Small intestine (tissue), 7 donors: ENCODE results near the gene CRACR2A. TPM values are rescaled to one million over a fixed set of nuclear protein-coding genes. Genes with fewer than 3 reads are reported as not detected.

ENCODE experiments used
- DNase-seq, 2 donors: peaks; one replicate each; pipeline versions ENCODE4 v3.0.0 to v3.0.0-alpha.2; 2013
- FAIRE-seq: peaks from 2 replicates; lab custom pipeline; 2012; peaks lifted over from hg19 to GRCh38; lab: Jason Lieb, UNC
- H3K27ac ChIP-seq, 3 donors: one replicate each; pipeline ENCODE4 v1.5.1; 2013; ENCODE audit warnings: low read length in 2 of 3, mild to moderate bottlenecking in 2 of 3, control low read depth in 1 of 3, inconsistent platforms in 1 of 3, low read depth in 1 of 3, moderate library complexity in 1 of 3
- H3K27me3 ChIP-seq, 3 donors: one replicate each; pipeline ENCODE4 v1.6.1; 2013; ENCODE audit warnings: low read length in 3 of 3, inconsistent platforms in 1 of 3; ENCODE audit not compliant: control insufficient read depth in 3 of 3, insufficient read depth in 3 of 3
- H3K36me3 ChIP-seq, 3 donors: one replicate each; pipeline ENCODE4 v1.6.1; 2013; ENCODE audit warnings: low read length in 3 of 3, inconsistent platforms in 1 of 3, low read depth in 1 of 3, mild to moderate bottlenecking in 1 of 3, moderate library complexity in 1 of 3; ENCODE audit not compliant: control insufficient read depth in 3 of 3, insufficient read depth in 2 of 3
- H3K4me1 ChIP-seq, 3 donors: one replicate each; pipeline ENCODE4 v1.6.1; 2013; ENCODE audit warnings: low read length in 2 of 3, inconsistent platforms in 1 of 3, low read depth in 1 of 3, mild to moderate bottlenecking in 1 of 3, moderate library complexity in 1 of 3; ENCODE audit not compliant: control insufficient read depth in 3 of 3, insufficient read depth in 2 of 3
- H3K4me3 ChIP-seq, 3 donors: one replicate each; pipeline ENCODE4 v1.5.1; 2013; ENCODE audit warnings: low read length in 3 of 3, control low read depth in 1 of 3, inconsistent platforms in 1 of 3, low read depth in 1 of 3, mild to moderate bottlenecking in 1 of 3, moderate library complexity in 1 of 3
- H3K9me3 ChIP-seq, 2 donors: one replicate each; pipeline ENCODE4 v1.6.1; 2013; ENCODE audit warnings: low read depth in 1 of 2, low read length in 1 of 2; ENCODE audit not compliant: control insufficient read depth in 2 of 2, insufficient read depth in 1 of 2
- WGBS, 3 donors: extraction: QIAGEN DNeasy Blood & Tissue Kit; methylation state at CpG; one replicate each; pipeline ENCODE4 v1.1.7; 2013; 5-methylcytosine and 5-hydroxymethylcytosine counted together
- polyA plus RNA-seq, 4 donors: library from polyadenylated mRNA; stranded (reverse) in 3 of 4; unstranded in 1 of 4; fragments of 200-250 nt in 3 of 4; fragments of 120-200 nt in 1 of 4; gene quantifications; one replicate each; pipeline versions ENCODE4 v1.2.1 to v1.2.3, GENCODE V29; 2013
- donor health status: healthy with polysubstance abuse.
- donor health status: control.
- donor health status: control.
- donor health status: Bipolar disorder and iron deficiency.
- donor health status: healthy.

Gene CRACR2A
- polyA plus RNA-seq, 4 donors, result 5.1 to 16.3 (median 8.8) TPM

- DNase-seq (no peak), FAIRE-seq (no peak)
- H3K27me3 ChIP-seq, result peaks cover 0 to 6% (median 0%) of the 10 kb centered on the region in 3 donors
- H3K4me1 ChIP-seq, result peaks cover 0 to 3% (median 0%) of the 10 kb centered on the region in 3 donors
- H3K9me3 ChIP-seq, result peaks cover 0 to 3% of the 10 kb centered on the region in 2 donors
- H3K36me3 ChIP-seq, result no peaks in the 10 kb centered on the region
- no peak overlapping the region for H3K4me3 ChIP-seq
- 70 to 76% (median 71%) methylated on average over 4 of the region's 4 CpGs for WGBS, 3 donors
- H3K27ac ChIP-seq, result no peak overlapping the region
Observed at GRCh38 chr12:3748620-3749019, 4.3 kb downstream of the CRACR2A start.

DNA sequence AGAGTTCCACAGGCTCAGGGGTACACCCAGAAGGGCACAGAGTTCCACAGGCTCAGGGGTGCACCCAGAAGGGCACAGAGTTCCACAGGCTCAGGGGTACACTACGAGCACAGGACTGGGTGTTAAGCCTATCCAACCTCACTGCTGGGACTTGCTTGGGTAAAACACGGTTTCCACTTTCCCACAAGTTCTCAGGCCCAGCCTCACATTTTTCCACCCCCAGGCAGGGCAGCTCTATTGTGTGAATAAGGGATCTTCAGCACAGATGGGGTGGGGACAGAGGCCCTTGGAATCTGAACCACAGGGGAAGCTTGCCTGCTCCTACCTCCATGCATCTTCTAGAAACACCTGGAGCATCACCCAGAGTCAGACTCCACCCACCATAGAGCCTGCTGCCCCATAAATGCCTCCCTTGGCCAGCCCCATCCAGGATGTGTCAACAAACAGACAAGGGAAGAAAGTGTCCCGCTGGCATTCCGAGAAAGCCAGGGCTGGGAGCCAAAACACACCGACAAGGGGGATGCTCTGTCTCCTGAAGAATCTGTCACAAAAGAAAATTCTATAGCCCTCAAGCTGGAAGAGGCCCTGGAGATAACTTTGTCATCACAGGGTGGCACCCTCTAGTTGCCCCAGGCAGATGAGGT lies 4.8 kb downstream of the CRACR2A start:
- H3K9me3 ChIP-seq, result peaks cover 0 to 3% of the 10 kb centered on the region in 2 donors
- no peak overlapping the region for H3K4me3 ChIP-seq
- FAIRE-seq (no peak), DNase-seq (no peak)
- H3K27me3 ChIP-seq, result peaks cover 0 to 6% (median 0%) of the 10 kb centered on the region in 3 donors
- WGBS, 3 donors, result 41 to 64% (median 59%) methylated on average over 5 of the region's 5 CpGs
- peaks cover 0 to 3% (median 0%) of the 10 kb centered on the region in 3 donors for H3K4me1 ChIP-seq
- H3K36me3 ChIP-seq, result no peaks in the 10 kb centered on the region
- H3K27ac ChIP-seq, result peak overlapping the region in 1 of 3 donors; percentile 7

DNA sequence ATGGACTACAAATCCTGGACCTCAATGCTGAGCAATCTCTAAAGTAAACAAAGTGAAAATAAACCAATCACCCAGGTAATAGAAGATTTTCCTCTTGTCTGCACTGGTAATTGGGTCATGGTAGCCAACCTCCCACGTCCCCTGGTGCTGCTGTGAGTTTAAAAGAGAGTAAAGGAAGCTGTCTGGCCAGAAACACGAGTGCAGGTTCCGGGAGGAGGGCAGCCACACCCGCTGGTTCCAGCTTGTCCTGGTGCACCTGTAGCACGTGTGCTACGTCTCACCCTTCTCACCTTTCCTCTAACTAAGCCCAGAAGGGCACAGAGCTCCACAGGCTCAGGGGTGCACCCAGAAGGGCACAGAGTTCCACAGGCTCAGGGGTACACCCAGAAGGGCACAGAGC lies 5.4 kb downstream of the CRACR2A start:
- DNase-seq (peak in 1 of 2 donors; percentile 43), FAIRE-seq (no peak)
- H3K36me3 ChIP-seq, result no peaks in the 10 kb centered on the region
- no peak overlapping the region for H3K4me3 ChIP-seq
- 16 to 40% (median 35%) methylated on average over 6 of the region's 6 CpGs for WGBS, 3 donors
- H3K27me3 ChIP-seq, result peaks cover 0 to 3% (median 0%) of the 10 kb centered on the region in 3 donors
- peaks cover 0 to under 1% (median 0%) of the 10 kb centered on the region in 3 donors for H3K4me1 ChIP-seq
- H3K27ac ChIP-seq, result peak overlapping the region in 1 of 3 donors; percentile 7
- peaks cover 0 to under 1% of the 10 kb centered on the region in 2 donors for H3K9me3 ChIP-seq

DNA sequence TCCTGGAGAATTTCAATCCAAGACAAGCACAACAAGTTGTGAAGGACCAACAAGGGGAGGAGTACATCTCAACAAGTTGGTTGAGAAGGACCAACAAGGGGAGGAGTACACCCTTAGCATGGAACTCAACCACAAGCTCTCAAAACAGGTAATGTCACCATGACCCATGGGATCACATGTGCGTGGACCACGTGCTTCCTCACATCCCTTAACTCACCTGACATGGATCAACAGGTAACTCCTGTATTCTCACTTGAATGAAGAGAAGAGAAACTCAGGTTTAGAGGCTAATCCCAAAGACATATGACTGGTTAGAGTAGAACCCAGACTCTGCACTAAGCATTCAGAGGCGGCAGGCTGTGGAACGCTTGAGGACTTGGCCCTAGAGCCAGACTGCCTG lies 6.2 kb downstream of the CRACR2A start:
- WGBS, 3 donors, result 97 to 98% (median 98%) methylated on average over 4 of the region's 4 CpGs
- FAIRE-seq (no peak), DNase-seq (no peak)
- Histone ChIP-seq H3K4me1 (no peaks in the 10 kb centered on the region), H3K27me3 (peaks cover 0 to 2% (median 0%) of the 10 kb centered on the region in 3 donors), H3K36me3 (no peaks in the 10 kb centered on the region), H3K27ac (no peak overlapping the region), H3K9me3 (no peaks in the 10 kb centered on the region), H3K4me3 (no peak overlapping the region)

DNA sequence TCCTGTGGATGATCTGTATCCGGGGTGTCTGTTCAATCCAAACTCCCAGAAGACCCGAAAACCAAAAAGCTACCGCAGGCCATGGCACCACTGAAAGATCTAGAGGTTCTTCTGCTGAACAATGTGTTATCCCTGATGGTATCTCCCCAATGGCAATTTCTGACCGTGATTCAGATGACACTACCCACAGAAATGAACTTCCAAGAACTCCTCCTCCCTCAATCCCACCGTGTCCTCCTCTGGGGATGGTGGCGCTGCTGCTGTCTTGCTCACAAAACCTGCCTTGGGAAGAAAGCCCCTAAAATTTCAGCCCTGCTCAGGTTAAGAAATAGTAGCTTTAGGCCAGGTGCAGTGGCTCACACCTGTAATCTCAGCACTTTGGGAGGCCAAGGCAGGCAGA lies 7.8 kb downstream of the CRACR2A start:
- H3K4me1 ChIP-seq, result no peaks in the 10 kb centered on the region
- H3K9me3 ChIP-seq, result no peaks in the 10 kb centered on the region
- FAIRE-seq (no peak), DNase-seq (no peak)
- no peaks in the 10 kb centered on the region for H3K27me3 ChIP-seq
- H3K4me3 ChIP-seq, result no peak overlapping the region
- no peaks in the 10 kb centered on the region for H3K36me3 ChIP-seq
- no peak overlapping the region for H3K27ac ChIP-seq
- WGBS, 3 donors, result 75 to 96% (median 94%) methylated on average over 6 of the region's 6 CpGs

- H3K4me1 ChIP-seq, result no peaks in the 10 kb centered on the region
- no peaks in the 10 kb centered on the region for H3K9me3 ChIP-seq
- DNase-seq (no peak), FAIRE-seq (no peak)
- no peak overlapping the region for H3K4me3 ChIP-seq
- H3K27ac ChIP-seq, result peak overlapping the region in 2 of 3 donors; percentile 27 to 43
- WGBS, 3 donors, result 57 to 74% (median 65%) methylated on average over 6 of the region's 6 CpGs
- no peaks in the 10 kb centered on the region for H3K36me3 ChIP-seq
- H3K27me3 ChIP-seq, result no peaks in the 10 kb centered on the region
Observed at GRCh38 chr12:3744229-3744901, 8.5 kb downstream of the CRACR2A start.

GRCh38 chr12:3743803-3744202 lies 9.1 kb downstream of the CRACR2A start:
- Histone ChIP-seq H3K27me3 (no peaks in the 10 kb centered on the region), H3K36me3 (no peaks in the 10 kb centered on the region), H3K9me3 (no peaks in the 10 kb centered on the region), H3K4me1 (no peaks in the 10 kb centered on the region), H3K27ac (no peak overlapping the region), H3K4me3 (no peak overlapping the region)
- FAIRE-seq, result no peak
- peak in 1 of 2 donors; percentile 61 for DNase-seq
- 64 to 89% (median 73%) methylated on average over 6 of the region's 6 CpGs for WGBS, 3 donors

GRCh38 chr12:3741882-3742672 lies 10.8 kb downstream of the CRACR2A start:
- no peaks in the 10 kb centered on the region for H3K9me3 ChIP-seq
- H3K36me3 ChIP-seq, result no peaks in the 10 kb centered on the region
- H3K4me3 ChIP-seq, result no peak overlapping the region
- H3K4me1 ChIP-seq, result no peaks in the 10 kb centered on the region
- H3K27ac ChIP-seq, result no peak overlapping the region
- no peaks in the 10 kb centered on the region for H3K27me3 ChIP-seq
- 63 to 83% (median 75%) methylated on average over 7 of the region's 7 CpGs for WGBS, 3 donors
- FAIRE-seq, result no peak
- no peak for DNase-seq
